T-cell (primary cell): ENCODE measurements around the gene GDE1. TPM values are rescaled to one million over a fixed set of nuclear protein-coding genes. Genes with fewer than 3 reads are reported as not detected.

Source experiments
- ATAC-seq, 4 experiments: fragments of 200-7000 bp in 3 of 4; fragments of 150-1000 bp in 1 of 4; cut with Tn5 transposase; replicated peaks in 1 of 4; 1 replicate in 3 of 4; 2 replicates in 1 of 4; pipeline ENCODE4 v1.10.0; 2021; ENCODE audit warnings: moderate library complexity in 3 of 4, mild to moderate bottlenecking in 2 of 4, moderate number of reproducible peaks in 1 of 4
- CTCF ChIA-PET, 2 donors: fragments of 300-600 bp; sonication (Branson Sonifier 250); formaldehyde crosslinking; loops; one replicate each; lab custom pipeline; 2022; ENCODE audit warnings: antibody characterized with exemption in 2 of 2; lab: Charles Lee
- POLR2A ChIA-PET, 2 donors: fragments of 300-600 bp; sonication (Branson Sonifier 250); formaldehyde crosslinking; loops; one replicate each; lab custom pipeline; 2022; ENCODE audit warnings: antibody characterized with exemption in 2 of 2; lab: Charles Lee
- DNase-seq, 35 experiments: peaks; one replicate each; pipeline versions ENCODE4 v3.0.0 to v3.0.0-alpha.2; 2013 to 2023
- H3K27ac ChIP-seq: one replicate; pipeline ENCODE4 v1.5.1; 2013; ENCODE audit warnings: low read length
- H3K27me3 ChIP-seq, 2 experiments: replicated peaks in 1 of 2; 1 replicate in 1 of 2; 2 replicates in 1 of 2; pipeline versions ENCODE4 v1.6.1 to v1.7.0; 2013; ENCODE audit warnings: low read length in 1 of 2, mixed read lengths in 1 of 2; ENCODE audit not compliant: control insufficient read depth in 2 of 2, insufficient read depth in 2 of 2; ENCODE audit errors: extremely low read depth in 1 of 2
- H3K36me3 ChIP-seq, 2 donors: 1 replicate in 1 of 2; 2 replicates in 1 of 2; pipeline versions ENCODE4 v1.6.1 to v1.7.0; 2013; ENCODE audit warnings: low read length in 1 of 2; ENCODE audit not compliant: control insufficient read depth in 2 of 2, insufficient read depth in 1 of 2; ENCODE audit errors: extremely low read depth in 1 of 2
- H3K4me1 ChIP-seq, 2 experiments: 1 replicate in 1 of 2; 2 replicates in 1 of 2; pipeline versions ENCODE4 v1.6.1 to v1.7.0; 2013; ENCODE audit warnings: low read length in 2 of 2, mixed read lengths in 1 of 2; ENCODE audit not compliant: insufficient read depth in 2 of 2, control insufficient read depth in 1 of 2; ENCODE audit errors: extremely low read depth in 1 of 2
- H3K4me3 ChIP-seq, 2 donors: 1 replicate in 1 of 2; 2 replicates in 1 of 2; pipeline versions ENCODE4 v1.5.1 to v1.7.0; 2013; ENCODE audit warnings: mild to moderate bottlenecking in 2 of 2, low read length in 1 of 2, moderate library complexity in 1 of 2; ENCODE audit not compliant: control insufficient read depth in 1 of 2; ENCODE audit errors: extremely low read depth in 1 of 2
- H3K9me3 ChIP-seq: 2 replicates; pipeline ENCODE4 v1.7.0; 2013
- H3K27ac Mint-ChIP-seq, 2 donors: one replicate each; pipeline ENCODE4 v1.8.0; 2020 to 2021; ENCODE audit warnings: mild to moderate bottlenecking in 2 of 2, mixed read lengths in 2 of 2
- H3K27me3 Mint-ChIP-seq, 2 donors: one replicate each; pipeline ENCODE4 v1.8.0; 2021 to 2022; ENCODE audit warnings: mixed read lengths in 2 of 2
- H3K36me3 Mint-ChIP-seq: one replicate; pipeline ENCODE4 v1.8.0; 2021; ENCODE audit warnings: mixed read lengths
- H3K4me1 Mint-ChIP-seq, 3 donors: one replicate each; pipeline ENCODE4 v1.8.0; 2020 to 2022; ENCODE audit warnings: mixed read lengths in 3 of 3, mild to moderate bottlenecking in 1 of 3
- H3K4me3 Mint-ChIP-seq, 3 donors: one replicate each; pipeline ENCODE4 v1.8.0; 2020 to 2022; ENCODE audit warnings: mild to moderate bottlenecking in 3 of 3, mixed read lengths in 3 of 3, moderate library complexity in 3 of 3
- H3K9me3 Mint-ChIP-seq, 3 donors: one replicate each; pipeline ENCODE4 v1.8.0; 2020 to 2022; ENCODE audit warnings: mixed read lengths in 3 of 3
- WGBS: methylation state at CpG from one replicate; pipeline ENCODE4 v1.1.5; 2013; ENCODE audit warnings: missing lambda C conversion rate; ENCODE audit not compliant: insufficient coverage; 5-methylcytosine and 5-hydroxymethylcytosine counted together
- total RNA-seq, 35 experiments: library from RNA in 6 of 35; stranded (reverse) in 6 of 35; fragments of 120-200 nt in 1 of 35; gene quantifications; one replicate each; pipeline versions ENCODE4 v1.2.1 to v1.2.4 and lab custom pipeline; 2013 to 2026

Gene GDE1
- total RNA-seq, 5 donors from 2014 or later (not counting 1 experiment from before 2014, with no cell fraction given) = 19.8 to 24.8 (median 23.1) TPM

GRCh38 chr16:19502395-19503131 is 19.3 kb downstream of the GDE1 start:
- Mint-ChIP-seq H3K4me3 (no peak overlapping the region), H3K9me3 (no peaks in the 10 kb centered on the region), H3K4me1 (no peaks in the 10 kb centered on the region), H3K27ac (no peak overlapping the region), H3K36me3 (peaks cover 59% of the 10 kb centered on the region), H3K27me3 (no peaks in the 10 kb centered on the region)
- no peaks in the 10 kb centered on the region for H3K9me3 ChIP-seq
- DNase-seq = peak in 34 of 35 experiments; percentile 5 to 76 (median 46)
- no peaks in the 10 kb centered on the region for H3K4me1 ChIP-seq
- WGBS = no CpG with 5 or more reads among the region's 3 CpGs
- H3K4me3 ChIP-seq = no peak overlapping the region
- ChIA-PET POLR2A (no interaction called here), CTCF (interaction anchor here (0.5 to 2.0 kb wide), 11 partner anchors 16 to 416 kb away, joined by 3 to 30 read pairs (median 4); partner anchors contain the start of gene VPS35L (in 1 of the 2))
- peak in 3 of 4 experiments; percentile 38 to 46 (median 46) for ATAC-seq
- peaks cover 17 to 68% of the 10 kb centered on the region in 2 donors for H3K36me3 ChIP-seq
- no peaks in the 10 kb centered on the region for H3K27me3 ChIP-seq
- no peak overlapping the region for H3K27ac ChIP-seq

- Mint-ChIP-seq H3K9me3 (no peaks in the 10 kb centered on the region), H3K4me3 (no peak overlapping the region), H3K27me3 (no peaks in the 10 kb centered on the region), H3K36me3 (peaks cover 41% of the 10 kb centered on the region), H3K27ac (no peak overlapping the region), H3K4me1 (no peaks in the 10 kb centered on the region)
- Histone ChIP-seq H3K36me3 (peaks cover 17 to 43% of the 10 kb centered on the region in 2 donors), H3K4me1 (no peaks in the 10 kb centered on the region), H3K4me3 (no peak overlapping the region), H3K9me3 (no peaks in the 10 kb centered on the region), H3K27me3 (no peaks in the 10 kb centered on the region), H3K27ac (no peak overlapping the region)
- POLR2A ChIA-PET = no interaction called here
- ATAC-seq (no peak), DNase-seq (no peak)
- WGBS = no CpG with 5 or more reads among the region's 3 CpGs
- CTCF ChIA-PET = interaction anchor here in 1 of 2 donors (0.7 kb wide), 1 partner anchor 9 kb away, joined by 3 read pairs; no protein-coding TSS in a partner anchor
Observed at GRCh38 chr16:19499481-19499880, 22.4 kb downstream of the GDE1 start.

DNA sequence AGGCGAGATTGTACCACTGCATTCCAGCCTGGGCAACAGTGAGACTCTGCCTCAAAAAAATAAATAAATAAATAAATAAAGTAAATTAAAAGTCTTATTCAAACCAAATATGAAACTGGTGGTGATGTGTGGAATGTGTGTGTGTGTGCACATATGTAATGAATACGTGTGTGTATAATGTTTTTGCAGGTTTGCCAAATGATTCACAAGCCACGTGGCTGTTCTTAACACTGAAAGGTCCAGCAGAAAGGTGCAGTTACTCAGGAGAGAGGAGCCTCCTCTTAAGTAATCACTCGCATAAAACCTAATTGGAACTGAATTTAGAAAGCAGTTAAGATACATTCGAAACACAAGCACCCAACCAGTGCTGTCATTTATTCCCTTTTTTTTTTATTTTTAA is 22.9 kb downstream of the GDE1 start:
- no peak overlapping the region for H3K27ac ChIP-seq
- CTCF ChIA-PET = interaction anchor here in 1 of 2 donors (0.7 kb wide), 1 partner anchor 9 kb away, joined by 3 read pairs; no protein-coding TSS in a partner anchor
- Mint-ChIP-seq H3K27me3 (no peaks in the 10 kb centered on the region), H3K9me3 (no peaks in the 10 kb centered on the region), H3K4me1 (peaks cover 3 to 4% (median 4%) of the 10 kb centered on the region in 3 donors), H3K27ac (no peak overlapping the region), H3K4me3 (no peak overlapping the region), H3K36me3 (peaks cover 38% of the 10 kb centered on the region)
- H3K36me3 ChIP-seq = peaks cover 17 to 38% of the 10 kb centered on the region in 2 donors
- DNase-seq = no peak
- H3K4me1 ChIP-seq = peaks cover 0 to 3% of the 10 kb centered on the region in 2 experiments
- no peaks in the 10 kb centered on the region for H3K9me3 ChIP-seq
- no peak for ATAC-seq
- no peaks in the 10 kb centered on the region for H3K27me3 ChIP-seq
- WGBS = 100% methylated on average over 1 of the region's 5 CpGs
- POLR2A ChIA-PET = no interaction called here
- no peak overlapping the region for H3K4me3 ChIP-seq

DNA sequence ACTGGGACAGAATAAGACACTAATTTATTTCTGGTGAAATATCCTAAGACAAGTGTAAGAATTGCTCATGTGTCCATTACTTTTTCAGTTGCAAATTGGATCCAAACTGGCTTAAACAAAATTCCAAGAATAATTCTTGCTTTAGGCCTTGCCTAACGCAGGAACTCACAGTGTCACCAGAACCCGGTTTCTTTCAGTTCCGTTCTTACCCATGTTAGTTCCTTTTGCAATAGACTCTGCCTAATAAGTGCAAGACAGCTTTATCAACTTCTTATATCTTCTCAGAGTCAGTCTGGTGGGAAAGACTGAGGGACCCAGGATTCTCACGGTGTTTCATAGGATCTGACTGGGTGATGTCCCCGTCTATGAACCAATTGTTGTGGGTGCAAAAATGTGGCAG is 24.7 kb downstream of the GDE1 start:
- Mint-ChIP-seq H3K4me3 (no peak overlapping the region), H3K27me3 (no peaks in the 10 kb centered on the region)
- CTCF ChIA-PET = no interaction called here

GRCh38 chr16:19490619-19491018 is 31.3 kb downstream of the GDE1 start:
- no peaks in the 10 kb centered on the region for H3K9me3 ChIP-seq
- H3K27me3 ChIP-seq = no peaks in the 10 kb centered on the region
- ATAC-seq (no peak), DNase-seq (no peak)
- no peak overlapping the region for H3K4me3 Mint-ChIP-seq
- no peaks in the 10 kb centered on the region for H3K36me3 ChIP-seq
- CTCF ChIA-PET = no interaction called here
- no peak overlapping the region for H3K27ac ChIP-seq
- POLR2A ChIA-PET = no interaction called here
- H3K4me3 ChIP-seq = no peak overlapping the region
- H3K36me3 Mint-ChIP-seq = peaks cover 3% of the 10 kb centered on the region
- WGBS = 100% methylated on average over 1 of the region's 1 CpG
- no peaks in the 10 kb centered on the region for H3K9me3 Mint-ChIP-seq
- H3K4me1 ChIP-seq = peaks cover 2 to 3% of the 10 kb centered on the region in 2 experiments
- H3K27me3 Mint-ChIP-seq = no peaks in the 10 kb centered on the region
- H3K4me1 Mint-ChIP-seq = peaks cover 9 to 11% (median 11%) of the 10 kb centered on the region in 3 donors
- H3K27ac Mint-ChIP-seq = no peak overlapping the region

More for the DNA sequence above, 24.7 kb downstream of the GDE1 start:
- H3K9me3 ChIP-seq = no peaks in the 10 kb centered on the region
- ATAC-seq (no peak), DNase-seq (no peak)
- peaks cover 25% of the 10 kb centered on the region for H3K36me3 Mint-ChIP-seq
- peaks cover 9 to 11% (median 11%) of the 10 kb centered on the region in 3 donors for H3K4me1 Mint-ChIP-seq
- no peak overlapping the region for H3K27ac Mint-ChIP-seq
- POLR2A ChIA-PET = no interaction called here
- peaks cover 2 to 3% of the 10 kb centered on the region in 2 experiments for H3K4me1 ChIP-seq
- H3K9me3 Mint-ChIP-seq = no peaks in the 10 kb centered on the region
- 69% methylated on average over 4 of the region's 5 CpGs for WGBS
- H3K27ac ChIP-seq = no peak overlapping the region
- no peak overlapping the region for H3K4me3 ChIP-seq
- no peaks in the 10 kb centered on the region for H3K27me3 ChIP-seq
- H3K36me3 ChIP-seq = peaks cover 9 to 21% of the 10 kb centered on the region in 2 donors

- Histone ChIP-seq H3K36me3 (no peaks in the 10 kb centered on the region), H3K27ac (no peak overlapping the region), H3K9me3 (no peaks in the 10 kb centered on the region), H3K4me1 (no peaks in the 10 kb centered on the region), H3K4me3 (no peak overlapping the region), H3K27me3 (no peaks in the 10 kb centered on the region)
- Mint-ChIP-seq H3K27me3 (no peaks in the 10 kb centered on the region), H3K9me3 (no peaks in the 10 kb centered on the region), H3K36me3 (no peaks in the 10 kb centered on the region), H3K27ac (no peak overlapping the region), H3K4me1 (peaks cover 0 to under 1% (median 0%) of the 10 kb centered on the region in 3 donors), H3K4me3 (no peak overlapping the region)
- ChIA-PET CTCF (no interaction called here), POLR2A (no interaction called here)
- no peak for ATAC-seq
- 88% methylated on average over 1 of the region's 4 CpGs for WGBS
- no peak for DNase-seq
Observed at GRCh38 chr16:19488213-19488640, 33.7 kb downstream of the GDE1 start.
